NCI-H187 treated with DMSO at 0.1 percent for 48 hours (cell line): ENCODE results near the gene NRF1.
A peak's percentile ranks its signal among the peaks of the same experiment; 100 is the strongest.

Source experiments
- DNase-seq: peaks from one replicate; lab custom pipeline; 2025; lab: John Stamatoyannopoulos, UW

Gene NRF1

GRCh38 chr7:129740574-129741410 is 129.3 kb downstream of the NRF1 start:
- DNase-seq, result no peak

DNA sequence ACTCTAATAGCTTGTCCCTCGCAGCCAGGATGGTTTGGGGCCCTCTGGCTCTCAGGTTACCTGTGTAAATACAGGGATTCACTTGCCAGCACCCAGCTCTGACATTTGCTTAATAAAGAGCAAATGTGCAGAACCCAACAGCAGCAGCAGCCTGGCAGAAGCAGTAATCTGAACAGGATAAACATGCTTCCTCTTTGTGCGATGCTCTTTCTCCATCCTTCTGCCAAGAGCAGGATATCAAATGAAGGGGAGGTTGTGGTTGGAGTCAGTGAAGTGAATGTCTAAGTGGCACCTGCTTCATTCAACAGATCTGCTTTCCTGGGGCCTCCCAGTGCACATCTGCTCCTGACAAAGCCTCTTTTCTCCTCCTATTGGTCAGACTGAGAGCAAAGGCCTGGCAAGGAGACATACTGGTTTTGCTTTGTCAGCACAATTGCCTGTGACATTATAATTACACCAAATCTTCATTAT is 130.3 kb downstream of the NRF1 start:
- DNase-seq, result peak; percentile 96

- no peak for DNase-seq
These were observed 130.7 kb downstream of the NRF1 start for GRCh38 chr7:129742256-129742655.

- DNase-seq, result no peak
These were observed 135.5 kb downstream of the NRF1 start for GRCh38 chr7:129746857-129747529.

GRCh38 chr7:129748356-129749109 is 137.0 kb downstream of the NRF1 start:
- DNase-seq, result no peak

DNA sequence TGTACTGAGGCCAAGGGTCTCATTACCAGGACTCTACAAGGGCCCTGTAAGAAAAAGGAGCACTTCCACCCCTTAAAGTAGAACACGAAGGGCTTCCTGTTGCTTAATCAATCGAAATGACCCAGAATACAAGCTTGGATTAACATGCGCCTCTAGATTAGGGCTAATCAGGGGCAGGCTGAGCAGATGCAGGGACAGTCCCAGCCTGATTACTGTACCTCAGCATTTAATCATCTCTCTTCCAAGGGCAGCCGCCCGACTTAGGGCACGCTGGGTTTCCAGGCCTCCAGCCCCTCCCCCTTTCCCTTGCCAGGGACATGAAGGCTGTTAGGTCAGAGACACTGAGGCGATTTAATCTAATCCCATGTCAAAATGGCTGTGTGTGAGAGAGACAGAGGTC is 138.6 kb downstream of the NRF1 start:
- DNase-seq, result no peak

DNA sequence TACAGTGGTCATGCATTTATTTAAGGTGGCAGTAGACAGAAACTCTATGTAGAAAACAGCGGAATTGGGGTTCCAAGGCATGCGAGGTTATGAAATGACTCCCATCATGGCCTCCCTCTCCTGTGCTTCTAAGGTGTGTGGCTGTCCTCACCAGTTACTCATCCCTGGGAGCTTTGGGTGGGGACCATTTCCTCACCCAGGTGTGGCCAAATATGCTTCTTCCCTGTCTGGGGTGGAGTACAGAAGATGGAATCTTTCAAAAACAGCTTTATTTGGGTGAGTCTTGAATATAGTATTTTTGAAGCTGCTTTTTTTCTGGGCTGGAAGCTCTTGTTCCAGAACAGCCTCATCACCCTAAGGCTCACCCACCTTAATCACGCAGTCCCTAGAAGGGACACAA is 139.0 kb downstream of the NRF1 start:
- DNase-seq, result no peak

GRCh38 chr7:129751916-129752315 is 140.4 kb downstream of the NRF1 start:
- DNase-seq, result no peak

- DNase-seq, result no peak
These were observed 141.2 kb downstream of the NRF1 start for GRCh38 chr7:129752760-129753159.

GRCh38 chr7:129754406-129754805 is 142.9 kb downstream of the NRF1 start:
- DNase-seq, result no peak

- DNase-seq, result no peak
These were observed 146.5 kb downstream of the NRF1 start for GRCh38 chr7:129757991-129758390.

GRCh38 chr7:129762387-129762969 is 151.0 kb downstream of the NRF1 start:
- DNase-seq, result no peak

DNA sequence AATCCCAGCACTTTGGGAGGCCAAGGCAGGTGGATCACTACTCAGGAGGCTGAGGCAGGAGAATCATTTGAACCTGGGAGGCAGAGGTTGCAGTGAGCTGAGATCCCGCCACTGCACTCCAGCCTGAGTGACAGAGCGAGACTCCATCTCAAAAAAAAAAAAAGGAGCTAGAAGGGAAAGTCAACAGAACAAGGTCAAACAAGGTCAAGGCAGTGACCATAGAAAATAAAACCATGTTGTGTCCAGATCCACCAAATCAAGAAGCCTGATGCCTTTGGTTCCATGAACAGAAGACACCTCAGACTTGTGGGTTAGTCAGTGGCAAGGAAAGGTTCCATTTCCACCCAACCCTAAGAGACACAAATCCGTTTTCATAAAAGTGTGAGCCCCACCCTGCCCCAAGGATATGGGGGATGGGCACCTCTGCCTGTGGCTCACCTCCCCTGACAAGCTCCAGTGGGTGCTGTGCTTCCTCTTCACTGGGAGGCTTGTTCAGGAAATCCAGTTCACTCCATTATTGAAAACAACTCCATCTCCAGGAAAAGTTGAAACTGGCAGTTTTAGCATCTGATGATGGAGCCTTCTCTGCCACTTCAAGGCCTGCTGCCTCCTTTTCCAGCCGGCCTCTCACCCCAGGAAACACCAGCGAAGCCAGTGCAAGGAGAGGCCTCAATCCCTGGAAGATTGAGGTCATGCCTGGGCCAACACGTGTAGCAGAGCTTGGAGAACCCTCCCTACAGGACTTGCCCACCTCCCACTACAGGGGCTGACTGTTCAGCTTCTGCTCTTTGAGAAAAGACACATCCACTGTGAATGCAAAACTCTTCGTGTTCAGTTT is 152.9 kb downstream of the NRF1 start:
- DNase-seq, result no peak

- DNase-seq, result no peak
These were observed 153.8 kb downstream of the NRF1 start for GRCh38 chr7:129765352-129765751.

- no peak for DNase-seq
These were observed 155.8 kb downstream of the NRF1 start for GRCh38 chr7:129767120-129768015.

DNA sequence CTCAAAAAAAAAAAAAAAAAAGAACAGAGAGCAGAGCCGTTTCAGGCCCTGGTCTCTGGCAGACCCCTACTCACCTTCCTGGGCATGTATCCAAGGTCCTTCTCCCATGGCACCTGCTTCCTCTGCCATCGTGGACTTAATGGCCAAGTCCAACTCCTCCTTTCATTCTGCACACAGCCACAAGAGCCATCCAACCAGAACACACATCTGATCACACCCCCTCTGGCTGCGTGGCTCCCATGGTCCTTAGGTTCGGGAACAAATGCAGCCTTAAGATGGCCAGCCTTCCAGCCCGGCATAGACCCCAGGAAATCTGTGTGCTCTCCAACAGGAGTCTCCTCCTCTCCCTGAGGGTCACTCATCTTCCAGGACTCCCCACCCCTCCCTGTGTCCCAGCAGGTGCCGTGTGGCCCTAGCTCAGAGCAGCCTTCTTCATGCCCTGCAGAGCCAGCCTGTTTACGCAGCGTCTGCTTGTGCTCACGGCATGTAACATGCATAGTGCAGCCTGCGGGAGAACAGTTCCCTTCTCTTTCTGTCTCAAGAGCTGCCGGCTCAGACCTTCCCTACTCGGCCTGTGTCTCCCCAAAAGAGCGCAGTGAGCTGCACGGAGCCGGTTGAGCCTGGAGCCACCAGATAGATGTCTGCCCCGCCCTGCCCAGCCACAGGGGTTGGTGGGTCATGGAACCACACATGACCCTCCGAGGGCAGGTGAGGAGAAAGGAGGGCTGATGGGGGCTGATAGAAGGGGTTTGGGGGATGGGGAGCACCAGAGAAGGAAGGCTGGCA is 157.3 kb downstream of the NRF1 start:
- no peak for DNase-seq

GRCh38 chr7:129769400-129769774 is 157.9 kb downstream of the NRF1 start:
- DNase-seq, result no peak

- DNase-seq, result no peak
These were observed 158.6 kb downstream of the NRF1 start for GRCh38 chr7:129769866-129770808.
